ENCODE data around the gene SH3PXD2B. TPM values are rescaled to one million over a fixed set of nuclear protein-coding genes. Genes with fewer than 3 reads are reported as not detected.

Gene SH3PXD2B
- total and polyA plus RNA-seq, 2 of the 13 experiments (the other 11 are each of a cell fraction or from before 2014, with no cell fraction given) = 3.4 to 4.6 TPM

GRCh38 chr5:172283020-172283861, 171.1 kb downstream of the SH3PXD2B start, which contains the start of gene UBTD2 (continued):
- TF ChIP-seq, protein P1, sequence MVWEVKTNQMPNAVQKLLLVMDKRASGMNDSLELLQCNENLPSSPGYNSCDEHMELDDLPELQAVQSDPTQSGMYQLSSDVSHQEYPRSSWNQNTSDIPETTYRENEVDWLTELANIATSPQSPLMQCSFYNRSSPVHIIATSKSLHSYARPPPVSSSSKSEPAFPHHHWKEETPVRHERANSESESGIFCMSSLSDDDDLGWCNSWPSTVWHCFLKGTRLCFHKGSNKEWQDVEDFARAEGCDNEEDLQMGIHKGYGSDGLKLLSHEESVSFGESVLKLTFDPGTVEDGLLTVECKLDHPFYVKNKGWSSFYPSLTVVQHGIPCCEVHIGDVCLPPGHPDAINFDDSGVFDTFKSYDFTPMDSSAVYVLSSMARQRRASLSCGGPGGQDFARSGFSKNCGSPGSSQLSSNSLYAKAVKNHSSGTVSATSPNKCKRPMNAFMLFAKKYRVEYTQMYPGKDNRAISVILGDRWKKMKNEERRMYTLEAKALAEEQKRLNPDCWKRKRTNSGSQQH (CRISPR knock-in tag; IDR thresholded peaks at IDR 0.05; ENCODE audit: low read depth) = no peak
- TF ChIP-seq ATF7-NPFF (CRISPR knock-in tag; IDR thresholded peaks at IDR 0.05; ENCODE audit: low read depth) (no peak), AGO1 (IDR thresholded peaks at IDR 0.05; ENCODE audit: low read depth, low read length, poor library complexity, severe bottlenecking) (no peak), ERF (CRISPR knock-in tag; IDR thresholded peaks at IDR 0.05) (0 out of 2 replicates have a peak, but pooled peaks have one; percentile 10), ZNF317 (CRISPR knock-in tag; IDR thresholded peaks at IDR 0.05) (0 out of 2 replicates have a peak, but pooled peaks have one; percentile 40), HOXA5 (CRISPR knock-in tag; IDR thresholded peaks at IDR 0.05) (no peak), ZNF557 (CRISPR knock-in tag; IDR thresholded peaks at IDR 0.05) (no peak), MAFG (CRISPR knock-in tag; IDR thresholded peaks at IDR 0.05) (no peak), RARA (CRISPR knock-in tag; IDR thresholded peaks at IDR 0.05) (no peak), AFF4 (CRISPR knock-in tag; IDR thresholded peaks at IDR 0.05) (no peak), ZFP62 (CRISPR knock-in tag; IDR thresholded peaks at IDR 0.05) (no peak), KLF11 (CRISPR knock-in tag; IDR thresholded peaks at IDR 0.05) (no peak), TBP (CRISPR knock-in tag; IDR thresholded peaks at IDR 0.05) (no peak), ZNF619 (CRISPR knock-in tag; IDR thresholded peaks at IDR 0.05) (0 out of 2 replicates have a peak, but pooled peaks have one; percentile 42), SMYD3 (CRISPR knock-in tag; IDR thresholded peaks at IDR 0.05) (0 out of 2 replicates have a peak, but pooled peaks have one; percentile 25)
- TF ChIP-seq, protein P2, sequence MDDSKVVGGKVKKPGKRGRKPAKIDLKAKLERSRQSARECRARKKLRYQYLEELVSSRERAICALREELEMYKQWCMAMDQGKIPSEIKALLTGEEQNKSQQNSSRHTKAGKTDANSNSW (CRISPR knock-in tag; IDR thresholded peaks at IDR 0.05; ENCODE audit: borderline replicate concordance) = no peak
- TF ChIP-seq, protein P3, sequence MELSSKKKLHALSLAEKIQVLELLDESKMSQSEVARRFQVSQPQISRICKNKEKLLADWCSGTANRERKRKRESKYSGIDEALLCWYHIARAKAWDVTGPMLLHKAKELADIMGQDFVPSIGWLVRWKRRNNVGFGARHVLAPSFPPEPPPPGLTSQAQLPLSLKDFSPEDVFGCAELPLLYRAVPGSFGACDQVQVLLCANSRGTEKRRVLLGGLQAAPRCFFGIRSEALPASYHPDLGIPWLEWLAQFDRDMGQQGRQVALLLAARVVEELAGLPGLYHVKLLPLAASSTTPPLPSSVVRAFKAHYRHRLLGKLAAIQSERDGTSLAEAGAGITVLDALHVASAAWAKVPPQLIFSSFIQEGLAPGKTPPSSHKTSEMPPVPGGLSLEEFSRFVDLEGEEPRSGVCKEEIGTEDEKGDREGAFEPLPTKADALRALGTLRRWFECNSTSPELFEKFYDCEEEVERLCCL (CRISPR knock-in tag; IDR thresholded peaks at IDR 0.05; ENCODE audit: borderline replicate concordance) = no peak
- TF ChIP-seq, protein P4, sequence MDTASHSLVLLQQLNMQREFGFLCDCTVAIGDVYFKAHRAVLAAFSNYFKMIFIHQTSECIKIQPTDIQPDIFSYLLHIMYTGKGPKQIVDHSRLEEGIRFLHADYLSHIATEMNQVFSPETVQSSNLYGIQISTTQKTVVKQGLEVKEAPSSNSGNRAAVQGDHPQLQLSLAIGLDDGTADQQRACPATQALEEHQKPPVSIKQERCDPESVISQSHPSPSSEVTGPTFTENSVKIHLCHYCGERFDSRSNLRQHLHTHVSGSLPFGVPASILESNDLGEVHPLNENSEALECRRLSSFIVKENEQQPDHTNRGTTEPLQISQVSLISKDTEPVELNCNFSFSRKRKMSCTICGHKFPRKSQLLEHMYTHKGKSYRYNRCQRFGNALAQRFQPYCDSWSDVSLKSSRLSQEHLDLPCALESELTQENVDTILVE (CRISPR knock-in tag; IDR thresholded peaks at IDR 0.05) = peak; percentile 22; the same call in 1 of the 2 replicates
